ENCODE results near the gene PTOV1.

PTOV1 gene

GRCh38 chr19:49857061-49857837 lies 6.3 kb downstream of the PTOV1 start (continued):
- TF ChIP-seq AEBP2 (tag by site-specific recombination; IDR thresholded peaks at IDR 0.05; ENCODE audit: borderline replicate concordance) (no peak), ZNF510 (tag by site-specific recombination; IDR thresholded peaks at IDR 0.05; ENCODE audit: insufficient replicate concordance) (no peak), ZNF266 (tag by site-specific recombination; IDR thresholded peaks at IDR 0.05; ENCODE audit: low read depth) (no peak), HOXC10 (CRISPR knock-in tag; IDR thresholded peaks at IDR 0.05) (no peak), ZSCAN4 (tag by site-specific recombination; IDR thresholded peaks at IDR 0.05) (no peak), ZNF548 (tag by site-specific recombination; IDR thresholded peaks at IDR 0.05) (no peak), ZNF571 (tag by site-specific recombination; IDR thresholded peaks at IDR 0.05) (no peak), ZNF843 (tag by site-specific recombination; IDR thresholded peaks at IDR 0.05) (0 out of 2 replicates have a peak, but pooled peaks have one; percentile 12)

- Histone ChIP-seq H3K4me3 (ENCODE audit: low read depth, low read length) (no peak overlapping the region), H3K27ac (ENCODE audit: extremely low read depth, low read depth, low read length) (peak overlapping the region; percentile 53; the same call in 1 of the 2 replicates), H3K36me3 (ENCODE audit: control insufficient read depth in 2 of 2, insufficient read depth in 1 of 2, low read length in 2 of 2) (peaks cover 15 to 82% of the 10 kb centered on the region in 2 experiments), H3K4me1 (ENCODE audit: control insufficient read depth, insufficient read depth, low read length) (peaks cover 17% of the 10 kb centered on the region), H3K9me3 (ENCODE audit: control insufficient read depth, insufficient read depth, low read depth, low read length) (no peaks in the 10 kb centered on the region)
- TF ChIP-seq TCF7L2 (IDR thresholded peaks at IDR 0.05; ENCODE audit: borderline replicate concordance, low read depth, low read length), result no peak
- no peak for TF ChIP-seq ZBTB1 (tag by site-specific recombination; IDR thresholded peaks at IDR 0.05)
- no peak for TF ChIP-seq OVOL3 (tag by site-specific recombination; IDR thresholded peaks at IDR 0.05)
- TF ChIP-seq GLI2 (tag by site-specific recombination; IDR thresholded peaks at IDR 0.05; ENCODE audit: borderline replicate concordance, low read depth), result no peak
- TF ChIP-seq, protein P1, sequence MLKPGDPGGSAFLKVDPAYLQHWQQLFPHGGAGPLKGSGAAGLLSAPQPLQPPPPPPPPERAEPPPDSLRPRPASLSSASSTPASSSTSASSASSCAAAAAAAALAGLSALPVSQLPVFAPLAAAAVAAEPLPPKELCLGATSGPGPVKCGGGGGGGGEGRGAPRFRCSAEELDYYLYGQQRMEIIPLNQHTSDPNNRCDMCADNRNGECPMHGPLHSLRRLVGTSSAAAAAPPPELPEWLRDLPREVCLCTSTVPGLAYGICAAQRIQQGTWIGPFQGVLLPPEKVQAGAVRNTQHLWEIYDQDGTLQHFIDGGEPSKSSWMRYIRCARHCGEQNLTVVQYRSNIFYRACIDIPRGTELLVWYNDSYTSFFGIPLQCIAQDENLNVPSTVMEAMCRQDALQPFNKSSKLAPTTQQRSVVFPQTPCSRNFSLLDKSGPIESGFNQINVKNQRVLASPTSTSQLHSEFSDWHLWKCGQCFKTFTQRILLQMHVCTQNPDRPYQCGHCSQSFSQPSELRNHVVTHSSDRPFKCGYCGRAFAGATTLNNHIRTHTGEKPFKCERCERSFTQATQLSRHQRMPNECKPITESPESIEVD (tag by site-specific recombination; IDR thresholded peaks at IDR 0.05), result no peak
- no peak for TF ChIP-seq ZNF423 (tag by site-specific recombination; IDR thresholded peaks at IDR 0.05)
- no peak for TF ChIP-seq ZNF473 (tag by site-specific recombination; IDR thresholded peaks at IDR 0.05)
- TF ChIP-seq, protein P2, sequence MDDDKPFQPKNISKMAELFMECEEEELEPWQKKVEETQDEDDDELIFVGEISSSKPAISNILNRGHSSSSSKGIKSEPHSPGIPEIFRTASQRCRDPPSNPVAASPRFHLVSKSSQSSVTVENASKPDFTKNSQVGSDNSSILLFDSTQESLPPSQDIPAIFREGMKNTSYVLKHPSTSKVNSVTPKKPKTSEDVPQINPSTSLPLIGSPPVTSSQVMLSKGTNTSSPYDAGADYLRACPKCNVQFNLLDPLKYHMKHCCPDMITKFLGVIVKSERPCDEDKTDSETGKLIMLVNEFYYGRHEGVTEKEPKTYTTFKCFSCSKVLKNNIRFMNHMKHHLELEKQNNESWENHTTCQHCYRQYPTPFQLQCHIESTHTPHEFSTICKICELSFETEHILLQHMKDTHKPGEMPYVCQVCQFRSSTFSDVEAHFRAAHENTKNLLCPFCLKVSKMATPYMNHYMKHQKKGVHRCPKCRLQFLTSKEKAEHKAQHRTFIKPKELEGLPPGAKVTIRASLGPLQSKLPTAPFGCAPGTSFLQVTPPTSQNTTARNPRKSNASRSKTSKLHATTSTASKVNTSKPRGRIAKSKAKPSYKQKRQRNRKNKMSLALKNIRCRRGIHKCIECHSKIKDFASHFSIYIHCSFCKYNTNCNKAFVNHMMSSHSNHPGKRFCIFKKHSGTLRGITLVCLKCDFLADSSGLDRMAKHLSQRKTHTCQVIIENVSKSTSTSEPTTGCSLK (tag by site-specific recombination; IDR thresholded peaks at IDR 0.05), result no peak
- no peak for TF ChIP-seq TSHZ1 (tag by site-specific recombination; IDR thresholded peaks at IDR 0.05; ENCODE audit: borderline replicate concordance)
- no peak for TF ChIP-seq ZNF621 (tag by site-specific recombination; IDR thresholded peaks at IDR 0.05)
- no peak for TF ChIP-seq ZNF791 (tag by site-specific recombination; IDR thresholded peaks at IDR 0.05)
- TF ChIP-seq ZIC2 (tag by site-specific recombination; IDR thresholded peaks at IDR 0.05), result no peak
- TF ChIP-seq ZNF184 (tag by site-specific recombination; IDR thresholded peaks at IDR 0.05), result no peak
- CTCF ChIA-PET, result interaction anchor here (1.4 kb wide), 2 partner anchors 9 to 177 kb away, joined by 3 to 4 read pairs; no protein-coding TSS in a partner anchor
- POLR2A ChIA-PET, result interaction anchor here (0.7 to 3.1 kb wide), 7 partner anchors 9 to 139 kb away, joined by 3 to 28 read pairs (median 3); partner anchors contain the start of genes AKT1S1, AP2A1, MED25 and PNKP
Measured at GRCh38 chr19:49857838-49858087, 6.8 kb downstream of the PTOV1 start.

Data from HEK293 (cell line).